Measurements from ENCODE around the gene C2orf68.

GRCh38 chr2:85661139-85661858, 49.4 kb upstream of the C2orf68 start:
- TF ChIP-seq POLR2A (IDR thresholded peaks at IDR 0.05; ENCODE audit: control extremely low read depth in 1 of 2, low read depth in 2 of 2, low read length in 2 of 2) (no peak), USF2 (IDR thresholded peaks at IDR 0.05; ENCODE audit: low read length) (no peak)
